Mucosa of gallbladder (tissue), 1 donor: Measurements from ENCODE around the gene TIAM1. TPM values are rescaled to one million over a fixed set of nuclear protein-coding genes. Genes with fewer than 3 reads are reported as not detected.

ENCODE experiments used
- DNase-seq: peaks from one replicate; pipeline ENCODE4 v3.0.0-alpha.2; 2020; ENCODE audit warnings: low spot score
- total RNA-seq: library from RNA; stranded (reverse); gene quantifications from one replicate; pipeline ENCODE4 v1.2.1, GENCODE V29; 2021
- donor health status: DM: no; HTN: no; CAD: no.

The TIAM1 gene
- total RNA-seq, 1 donor from 2014 or later: 15.0 TPM

DNA sequence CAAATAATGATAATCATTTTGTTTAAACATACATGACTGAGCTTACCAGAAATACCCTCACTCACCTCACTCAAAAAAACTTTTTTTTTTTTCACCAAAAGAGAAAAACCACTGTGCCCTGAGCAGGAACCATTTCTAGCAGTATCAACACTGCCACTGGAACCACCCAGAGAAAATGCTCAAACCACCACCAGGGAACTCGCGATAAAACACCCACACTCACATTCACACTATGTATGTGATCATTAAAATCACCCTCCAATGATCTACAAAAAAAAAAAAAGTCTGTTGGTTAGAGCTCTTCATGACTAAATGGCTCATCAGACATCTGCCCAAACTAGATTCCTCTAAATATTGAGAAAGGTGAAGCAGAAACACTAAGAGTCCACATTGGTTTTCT, 11.5 kb downstream of the TIAM1 start:
- no peak for DNase-seq

GRCh38 chr21:31331231-31331630, 12.8 kb downstream of the TIAM1 start:
- no peak for DNase-seq

- DNase-seq: no peak
These were observed 13.9 kb downstream of the TIAM1 start for GRCh38 chr21:31330144-31330483.

GRCh38 chr21:31329456-31330143, 14.5 kb downstream of the TIAM1 start:
- DNase-seq: no peak

GRCh38 chr21:31326522-31327242, 17.4 kb downstream of the TIAM1 start:
- DNase-seq: no peak

DNA sequence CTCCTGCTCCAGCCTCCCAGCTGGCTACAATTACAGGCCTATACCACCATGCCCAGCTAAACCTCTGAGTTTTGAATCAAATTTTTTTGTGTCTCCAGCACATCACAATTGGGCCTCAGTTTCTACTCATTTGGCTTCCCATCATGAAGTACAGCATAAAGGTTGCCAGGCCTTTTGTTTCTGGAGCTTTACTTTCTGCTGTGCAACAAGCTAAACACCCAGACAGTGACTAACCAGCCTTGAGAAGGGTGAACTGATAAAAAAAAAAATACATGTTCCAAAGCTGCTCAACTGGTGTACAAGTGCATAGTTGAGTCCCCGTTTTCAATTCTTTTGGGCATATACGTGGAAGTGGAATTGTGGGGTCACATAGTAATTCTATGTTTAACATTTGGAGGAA, 25.1 kb downstream of the TIAM1 start:
- no peak for DNase-seq

DNA sequence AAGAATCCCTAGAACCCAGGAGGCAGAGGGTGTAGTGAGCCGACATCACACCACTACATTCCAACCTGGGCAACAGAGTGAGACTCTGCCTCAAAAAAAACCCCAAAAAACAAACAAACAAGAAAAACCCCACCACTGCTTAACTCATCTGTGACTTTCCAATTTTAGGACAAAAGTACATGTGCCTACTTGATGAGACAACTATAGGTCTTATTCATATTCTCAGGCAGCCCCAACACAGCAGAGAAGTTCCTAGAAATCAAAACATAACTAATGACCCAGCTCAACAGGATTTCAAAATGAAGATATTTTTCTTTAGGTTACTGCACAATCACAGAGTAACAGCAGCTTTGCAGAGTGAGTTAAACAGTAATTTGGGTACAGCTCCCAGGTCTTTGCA, 26.4 kb downstream of the TIAM1 start:
- no peak for DNase-seq

GRCh38 chr21:31316488-31317169, 27.4 kb downstream of the TIAM1 start:
- no peak for DNase-seq

DNA sequence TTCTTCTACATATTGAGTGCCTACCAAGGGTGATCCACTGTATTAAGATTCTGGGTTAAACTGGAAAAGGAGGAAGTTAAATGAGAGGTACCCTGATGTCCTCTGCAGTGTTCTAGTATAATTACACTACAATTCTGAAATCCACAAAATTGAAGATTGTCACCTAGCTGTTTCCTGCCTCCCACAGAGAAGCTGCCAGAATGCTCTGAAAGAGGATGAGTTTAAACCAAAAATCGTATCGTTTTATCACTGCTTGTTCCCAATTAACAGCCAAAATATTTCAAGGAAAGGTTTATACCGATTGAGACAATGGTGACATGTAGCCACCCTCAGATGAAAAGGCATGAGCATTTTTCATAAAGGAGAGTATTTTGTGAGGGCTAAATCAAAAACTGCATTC, 28.0 kb downstream of the TIAM1 start:
- no peak for DNase-seq

DNA sequence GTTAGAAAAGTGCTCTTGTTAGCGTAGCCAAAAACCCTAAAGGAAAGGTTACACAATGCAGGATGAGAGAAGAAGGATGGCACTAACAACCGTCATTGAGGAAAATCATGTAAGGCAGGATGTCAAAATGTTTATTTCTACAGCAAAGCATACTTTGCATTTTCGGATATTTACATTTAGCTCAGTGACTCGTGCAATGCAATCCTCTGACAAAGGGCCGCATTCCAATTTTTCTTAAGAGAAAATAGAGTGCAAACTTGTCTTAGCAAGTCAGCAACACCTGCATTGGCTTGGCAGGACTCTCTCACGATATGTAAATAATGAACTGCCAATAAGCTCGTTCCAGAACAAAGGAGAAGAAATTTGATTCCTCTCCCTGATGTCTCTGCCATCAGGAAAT, 33.3 kb downstream of the TIAM1 start:
- no peak for DNase-seq

DNA sequence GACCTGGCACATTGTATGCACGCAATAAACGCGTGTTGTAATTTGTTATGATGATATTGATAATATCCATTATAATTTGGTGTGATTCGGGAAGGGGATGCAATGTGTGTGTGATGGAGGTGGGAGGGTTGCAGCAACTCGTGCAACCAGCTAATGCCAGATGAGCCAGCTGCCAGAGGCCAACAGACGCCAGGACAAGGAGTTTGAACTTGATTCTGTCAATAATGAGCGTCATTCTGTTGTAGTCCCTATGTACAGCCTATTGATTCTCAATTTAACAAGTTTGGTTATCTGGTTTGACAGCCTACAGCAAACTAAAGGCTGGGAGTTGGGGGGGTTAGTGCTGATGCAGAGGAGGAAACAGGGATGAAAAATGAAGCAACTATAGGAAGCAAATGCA, 35.5 kb downstream of the TIAM1 start:
- peak; percentile 12 for DNase-seq

DNA sequence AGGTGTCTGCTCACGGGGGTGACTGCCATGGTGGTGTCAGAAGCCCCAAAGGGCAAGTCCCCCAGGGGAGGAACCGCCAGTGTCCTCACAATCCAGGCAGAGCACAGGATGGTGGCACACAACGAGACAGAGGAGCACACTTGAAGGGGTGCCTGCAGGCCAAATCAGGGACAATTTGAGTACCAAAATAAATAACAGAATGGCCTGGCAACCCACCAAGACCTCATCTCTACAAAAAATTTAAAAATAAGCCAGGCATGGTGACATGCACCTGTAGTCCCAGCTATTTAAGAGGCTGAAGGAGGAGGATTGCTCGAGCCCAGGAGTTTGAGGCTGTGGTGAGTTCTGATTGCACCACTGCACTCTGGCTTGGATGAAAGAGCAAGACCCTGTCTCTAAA, 38.2 kb downstream of the TIAM1 start:
- no peak for DNase-seq

- peak; percentile 12 for DNase-seq
These were observed 44.5 kb downstream of the TIAM1 start for GRCh38 chr21:31299291-31300147.

GRCh38 chr21:31298618-31299269, 45.3 kb downstream of the TIAM1 start:
- no peak for DNase-seq

- no peak for DNase-seq
These were observed 46.3 kb downstream of the TIAM1 start for GRCh38 chr21:31297806-31298205.

DNA sequence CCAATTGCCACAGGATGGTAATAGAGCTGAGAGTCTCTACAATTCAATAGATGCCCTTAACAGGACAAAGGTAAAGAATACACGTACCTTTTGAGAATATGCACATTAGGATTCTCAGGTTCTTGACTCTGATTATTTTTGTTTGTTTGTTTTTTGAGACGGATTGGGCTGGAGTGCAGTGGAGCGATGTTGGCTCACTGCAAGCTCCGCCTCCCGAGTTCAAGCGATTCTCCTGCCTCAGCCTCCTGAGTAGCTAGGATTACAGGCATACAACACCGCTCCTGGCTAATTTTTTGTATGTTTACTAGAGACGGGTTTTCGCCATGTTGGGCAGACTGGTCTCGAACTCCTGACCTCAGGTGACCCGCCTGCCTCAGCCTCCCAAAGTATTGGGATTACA, 48.4 kb downstream of the TIAM1 start:
- DNase-seq: no peak

DNA sequence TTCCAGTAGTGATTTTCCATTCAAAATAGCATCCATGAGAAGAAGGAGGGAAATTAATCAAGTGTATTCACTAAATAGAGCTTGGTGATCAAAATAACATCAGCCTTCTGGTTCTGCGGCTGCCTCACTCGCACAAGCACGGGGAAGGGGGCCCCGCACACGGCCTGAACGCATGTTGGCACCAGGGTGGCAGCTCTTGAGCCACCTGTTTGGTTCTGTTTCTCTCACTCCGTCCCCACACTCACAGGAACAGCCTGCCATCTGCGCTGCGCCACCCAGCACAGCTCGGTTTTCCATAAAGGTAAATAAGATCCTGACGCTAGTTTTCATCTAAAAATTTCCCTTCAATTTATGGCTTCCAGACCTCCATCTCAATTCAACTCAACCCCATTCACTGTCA, 49.4 kb downstream of the TIAM1 start:
- no peak for DNase-seq

- no peak for DNase-seq
These were observed 50.1 kb downstream of the TIAM1 start for GRCh38 chr21:31293986-31294385.

- DNase-seq: no peak
These were observed 53.3 kb downstream of the TIAM1 start for GRCh38 chr21:31290765-31291164.

DNA sequence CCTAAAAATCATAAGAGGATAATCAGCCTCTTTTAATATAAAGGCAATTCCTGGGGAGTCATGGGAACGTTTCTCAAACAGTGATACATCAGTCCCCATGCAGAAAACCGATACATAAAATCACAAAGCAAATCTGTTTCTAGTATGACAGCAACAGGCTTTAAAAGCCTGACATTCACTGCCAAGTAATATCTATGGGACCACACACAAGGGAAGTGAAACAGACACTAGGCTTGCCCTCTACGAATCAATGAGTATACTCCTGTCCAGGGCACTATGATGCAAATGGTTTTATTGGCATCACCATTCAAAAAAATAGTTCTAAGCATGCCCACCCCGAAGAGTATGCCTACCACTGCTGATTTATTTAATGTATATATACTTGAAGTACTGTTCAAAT, 54.4 kb downstream of the TIAM1 start:
- no peak for DNase-seq

- DNase-seq: no peak
These were observed 55.9 kb downstream of the TIAM1 start for GRCh38 chr21:31288191-31288590.

- DNase-seq: no peak
These were observed 56.9 kb downstream of the TIAM1 start for GRCh38 chr21:31287201-31287600.
